H9 (cell line): ENCODE results near the gene SIGLEC10. TPM values are rescaled to one million over a fixed set of nuclear protein-coding genes. Genes with fewer than 3 reads are reported as not detected.
"Not testable (repeated sequence)": the region's sequence is repeated elsewhere in the genome, so short reads cannot be mapped to it uniquely, and the experiment has no call there.

Experiments
- DNase-seq: peaks from one replicate; pipeline ENCODE4 v3.0.0-alpha.2; 2017
- H2AFZ ChIP-seq: one replicate; pipeline ENCODE4 v1.6.1; 2013; ENCODE audit warnings: mild to moderate bottlenecking, low read length, control low read depth, moderate library complexity
- H2AK5ac ChIP-seq: 2 replicates; pipeline ENCODE4 v1.6.1; 2013; ENCODE audit warnings: low read length, control low read depth, mixed read lengths; ENCODE audit not compliant: insufficient read length
- H2BK120ac ChIP-seq: one replicate; pipeline ENCODE4 v1.6.1; 2013; ENCODE audit warnings: low read depth, mild to moderate bottlenecking, low read length, control low read depth, inconsistent platforms; ENCODE audit not compliant: poor library complexity, severe bottlenecking
- H2BK12ac ChIP-seq: 2 replicates; pipeline ENCODE4 v1.6.1; 2013; ENCODE audit warnings: low read length, control low read depth, mixed read lengths, low read depth; ENCODE audit not compliant: insufficient read length
- H2BK15ac ChIP-seq: 2 replicates; pipeline ENCODE4 v1.6.1; 2013; ENCODE audit warnings: low read depth, low read length, control low read depth
- H2BK20ac ChIP-seq: one replicate; pipeline ENCODE4 v1.6.1; 2013; ENCODE audit warnings: low read depth, mild to moderate bottlenecking, low read length, control low read depth, inconsistent platforms; ENCODE audit not compliant: poor library complexity, severe bottlenecking
- H2BK5ac ChIP-seq: 2 replicates; pipeline ENCODE4 v1.6.1; 2013; ENCODE audit warnings: low read length, control low read depth, mixed read lengths; ENCODE audit not compliant: insufficient read length
- H3K14ac ChIP-seq: 2 replicates; pipeline ENCODE4 v1.6.1; 2013; ENCODE audit warnings: low read length, control low read depth; ENCODE audit not compliant: insufficient read depth
- H3K18ac ChIP-seq: 2 replicates; pipeline ENCODE4 v1.6.1; 2013; ENCODE audit warnings: low read depth, mild to moderate bottlenecking, mixed read lengths, low read length, control low read depth; ENCODE audit not compliant: insufficient read length
- H3K23ac ChIP-seq: 2 replicates; pipeline ENCODE4 v1.6.1; 2013; ENCODE audit warnings: low read length, control low read depth, mixed read lengths, low read depth; ENCODE audit not compliant: insufficient read length
- H3K23me2 ChIP-seq: 2 replicates; pipeline ENCODE4 v1.6.1; 2013; ENCODE audit warnings: low read depth, mild to moderate bottlenecking, mixed read lengths, low read length, control low read depth; ENCODE audit not compliant: insufficient read length, poor library complexity, severe bottlenecking
- H3K27ac ChIP-seq: 2 replicates; pipeline ENCODE4 v1.5.1; 2013; ENCODE audit warnings: low read length, control low read depth, mixed read lengths, low read depth; ENCODE audit not compliant: insufficient read length
- H3K27me3 ChIP-seq: 2 replicates; pipeline ENCODE4 v1.6.1; 2013; ENCODE audit warnings: low read length, control low read depth, inconsistent platforms; ENCODE audit not compliant: insufficient read depth
- H3K4ac ChIP-seq: 2 replicates; pipeline ENCODE4 v1.6.1; 2013; ENCODE audit warnings: low read depth, mild to moderate bottlenecking, control low read depth, inconsistent platforms, low read length, moderate library complexity
- H3K4me1 ChIP-seq: 2 replicates; pipeline ENCODE4 v1.6.1; 2013; ENCODE audit warnings: low read length, control low read depth, inconsistent platforms; ENCODE audit not compliant: insufficient read depth
- H3K4me2 ChIP-seq: 2 replicates; pipeline ENCODE4 v1.6.1; 2013; ENCODE audit warnings: low read length, control low read depth, mixed read lengths; ENCODE audit not compliant: insufficient read length, insufficient read depth
- H3K56ac ChIP-seq: 2 replicates; pipeline ENCODE4 v1.6.1; 2013; ENCODE audit warnings: low read depth, mild to moderate bottlenecking, mixed read lengths, low read length, control low read depth; ENCODE audit not compliant: insufficient read length
- H3K79me1 ChIP-seq: 2 replicates; pipeline ENCODE4 v1.6.1; 2013; ENCODE audit warnings: low read depth, mild to moderate bottlenecking, moderate library complexity, low read length, control low read depth, inconsistent platforms; ENCODE audit not compliant: insufficient read depth, poor library complexity, severe bottlenecking
- H3K79me2 ChIP-seq: 2 replicates; pipeline ENCODE4 v1.6.1; 2013; ENCODE audit warnings: low read length, control low read depth, inconsistent platforms; ENCODE audit not compliant: insufficient read depth
- H3K9ac ChIP-seq: 2 replicates; pipeline ENCODE4 v1.6.1; 2013; ENCODE audit warnings: low read length, control low read depth, mixed read lengths; ENCODE audit not compliant: insufficient read length; ENCODE audit errors: extremely low read depth
- H3K9me3 ChIP-seq: one replicate; pipeline ENCODE4 v1.6.1; 2013; ENCODE audit warnings: low read depth, low read length, inconsistent platforms; ENCODE audit not compliant: control insufficient read depth
- H3T11ph ChIP-seq: one replicate; pipeline ENCODE4 v1.6.1; 2013; ENCODE audit warnings: mild to moderate bottlenecking, low read length, control low read depth, inconsistent platforms
- H4K20me1 ChIP-seq: one replicate; pipeline ENCODE4 v1.6.1; 2013; ENCODE audit not compliant: control insufficient read depth, insufficient read length, insufficient read depth
- H4K5ac ChIP-seq: 2 replicates; pipeline ENCODE4 v1.6.1; 2013; ENCODE audit warnings: low read depth, mild to moderate bottlenecking, mixed read lengths, low read length, control low read depth; ENCODE audit not compliant: insufficient read length
- H4K8ac ChIP-seq: replicated peaks from 2 replicates; pipeline ENCODE4 v1.6.1; 2013; ENCODE audit warnings: low read length, control low read depth, mixed read lengths, low read depth; ENCODE audit not compliant: insufficient read length
- H4K91ac ChIP-seq: 2 replicates; pipeline ENCODE4 v1.6.1; 2013; ENCODE audit warnings: low read depth, mild to moderate bottlenecking, moderate library complexity, mixed read lengths, low read length, control low read depth; ENCODE audit not compliant: insufficient read length
- H3K27ac Mint-ChIP-seq, 3 experiments: 2 replicates in 2 of 3; 3 replicates in 1 of 3; pipeline ENCODE4 v1.8.0; 2020 to 2021; ENCODE audit warnings: mixed read lengths in 3 of 3, mild to moderate bottlenecking in 1 of 3, moderate library complexity in 1 of 3
- H3K27me3 Mint-ChIP-seq: 2 replicates; pipeline ENCODE4 v1.8.0; 2021; ENCODE audit warnings: low read depth, mild to moderate bottlenecking, moderate library complexity, mixed read lengths
- H3K36me3 Mint-ChIP-seq, 3 experiments: 2 replicates in 2 of 3; 3 replicates in 1 of 3; pipeline ENCODE4 v1.8.0; 2020 to 2021; ENCODE audit warnings: low read depth in 3 of 3, mixed read lengths in 3 of 3; ENCODE audit not compliant: insufficient read depth in 1 of 3
- H3K4me1 Mint-ChIP-seq, 2 experiments: 2 replicates each; pipeline ENCODE4 v1.8.0; 2020; ENCODE audit warnings: mixed read lengths in 2 of 2
- H3K4me3 Mint-ChIP-seq, 2 experiments: 2 replicates in 1 of 2; 3 replicates in 1 of 2; pipeline ENCODE4 v1.8.0; 2020 to 2021; ENCODE audit warnings: mild to moderate bottlenecking in 2 of 2, mixed read lengths in 2 of 2, moderate library complexity in 1 of 2
- H3K9me3 Mint-ChIP-seq, 2 experiments: 2 replicates in 1 of 2; 3 replicates in 1 of 2; pipeline ENCODE4 v1.8.0; 2020; ENCODE audit warnings: mild to moderate bottlenecking in 2 of 2, mixed read lengths in 2 of 2, moderate library complexity in 1 of 2
- WGBS: extraction: QIAGEN DNeasy Blood & Tissue Kit; methylation state at CpG from one replicate; pipeline ENCODE4 v1.1.7; 2013; ENCODE audit warnings: missing lambda C conversion rate, low lambda C conversion rate, mixed read lengths; ENCODE audit not compliant: insufficient read length; ENCODE audit errors: extremely low coverage; 5-methylcytosine and 5-hydroxymethylcytosine counted together
- total RNA-seq: library from RNA; stranded (reverse); gene quantifications from 2 replicates; pipeline ENCODE4 v1.2.1, GENCODE V29; 2021
- TF ChIP-seq, protein P1 (sequence below): fragments of 200-600 bp; sonication (generic); conservative IDR thresholded peaks from 3 replicates; pipeline ENCODE4 v1.8.0; 2021; ENCODE audit warnings: antibody characterized with exemption, mild to moderate bottlenecking

The SIGLEC10 gene
- total RNA-seq, 1 experiment from 2014 or later, result not detected

DNA sequence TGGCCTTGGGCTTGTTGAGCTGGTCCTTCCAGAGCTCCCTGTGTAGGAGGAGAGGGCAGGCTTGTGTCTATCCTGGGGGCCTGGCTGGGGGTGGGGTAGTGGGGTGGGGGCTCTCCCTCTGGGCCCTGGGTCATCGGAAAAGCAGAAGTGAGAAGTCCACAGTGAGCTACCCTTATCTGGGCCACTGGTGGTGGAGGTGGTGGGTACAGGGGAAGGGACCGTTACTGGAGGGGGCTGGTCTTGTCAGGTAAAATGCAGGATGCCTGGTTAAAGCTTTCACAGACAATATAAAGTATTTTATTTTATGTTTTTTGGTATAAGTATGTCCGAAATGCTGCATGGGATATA, 342 bp upstream of the SIGLEC10 start:
- Mint-ChIP-seq H3K9me3 (peaks cover 2% of the 10 kb centered on the region in 2 experiments; a peak in 2 of 5 replicates), H3K36me3 (peaks cover 0 to 16% (median 0%) of the 10 kb centered on the region in 3 experiments; a peak in 1 of 7 replicates), H3K4me1 (peaks cover 7 to 18% of the 10 kb centered on the region in 2 experiments; a peak in 3 of 4 replicates), H3K4me3 (no peak overlapping the region), H3K27ac (no peak overlapping the region), H3K27me3 (peaks cover 28% of the 10 kb centered on the region)
- Histone ChIP-seq H4K91ac (no peak overlapping the region), H2AFZ (no peak overlapping the region), H3K4me2 (no peak overlapping the region), H3K18ac (no peak overlapping the region), H3K4ac (no peak overlapping the region), H2BK15ac (no peak overlapping the region), H3K27me3 (no peaks in the 10 kb centered on the region; the same call in 1 of the 2 replicates), H2BK12ac (no peak overlapping the region), H3K27ac (no peak overlapping the region), H3K14ac (no peak overlapping the region), H3K79me2 (no peaks in the 10 kb centered on the region), H2BK20ac (no peak overlapping the region), H3K56ac (no peak overlapping the region), H3K79me1 (no peaks in the 10 kb centered on the region), H2BK120ac (no peak overlapping the region), H3K23ac (no peak overlapping the region), H3K4me1 (no peaks in the 10 kb centered on the region), H4K20me1 (no peaks in the 10 kb centered on the region), H3T11ph (no peak overlapping the region), H2BK5ac (no peak overlapping the region), H3K23me2 (peaks cover 6% of the 10 kb centered on the region), H2AK5ac (no peak overlapping the region), H3K9me3 (no peaks in the 10 kb centered on the region), H3K9ac (no peak overlapping the region), H4K8ac (no peak overlapping the region), H4K5ac (no peak overlapping the region)
- DNase-seq, result no peak
- TF ChIP-seq, protein P1, sequence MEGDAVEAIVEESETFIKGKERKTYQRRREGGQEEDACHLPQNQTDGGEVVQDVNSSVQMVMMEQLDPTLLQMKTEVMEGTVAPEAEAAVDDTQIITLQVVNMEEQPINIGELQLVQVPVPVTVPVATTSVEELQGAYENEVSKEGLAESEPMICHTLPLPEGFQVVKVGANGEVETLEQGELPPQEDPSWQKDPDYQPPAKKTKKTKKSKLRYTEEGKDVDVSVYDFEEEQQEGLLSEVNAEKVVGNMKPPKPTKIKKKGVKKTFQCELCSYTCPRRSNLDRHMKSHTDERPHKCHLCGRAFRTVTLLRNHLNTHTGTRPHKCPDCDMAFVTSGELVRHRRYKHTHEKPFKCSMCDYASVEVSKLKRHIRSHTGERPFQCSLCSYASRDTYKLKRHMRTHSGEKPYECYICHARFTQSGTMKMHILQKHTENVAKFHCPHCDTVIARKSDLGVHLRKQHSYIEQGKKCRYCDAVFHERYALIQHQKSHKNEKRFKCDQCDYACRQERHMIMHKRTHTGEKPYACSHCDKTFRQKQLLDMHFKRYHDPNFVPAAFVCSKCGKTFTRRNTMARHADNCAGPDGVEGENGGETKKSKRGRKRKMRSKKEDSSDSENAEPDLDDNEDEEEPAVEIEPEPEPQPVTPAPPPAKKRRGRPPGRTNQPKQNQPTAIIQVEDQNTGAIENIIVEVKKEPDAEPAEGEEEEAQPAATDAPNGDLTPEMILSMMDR, result no peak
- no CpG with 5 or more reads among the region's 3 CpGs for WGBS

GRCh38 chr19:51416422-51416821, 1.0 kb downstream of the SIGLEC10 start:
- not testable (repeated sequence) for H2BK20ac ChIP-seq, H3K18ac ChIP-seq, H2BK120ac ChIP-seq, H3K9me3 ChIP-seq, H3K9ac ChIP-seq, H4K5ac ChIP-seq, H3K79me1 ChIP-seq, H3K79me2 ChIP-seq, H3K4me2 ChIP-seq, H3T11ph ChIP-seq, H3K27ac ChIP-seq, H3K23me2 ChIP-seq, H3K56ac ChIP-seq, H2BK12ac ChIP-seq, H3K23ac ChIP-seq, H2AK5ac ChIP-seq, H4K8ac ChIP-seq, H3K4me3 Mint-ChIP-seq, H3K14ac ChIP-seq, H4K20me1 ChIP-seq, H3K4me1 ChIP-seq, H3K9me3 Mint-ChIP-seq, H2AFZ ChIP-seq, H2BK5ac ChIP-seq, H3K27me3 ChIP-seq, H3K27ac Mint-ChIP-seq, DNase-seq, H3K4ac ChIP-seq, H4K91ac ChIP-seq, H2BK15ac ChIP-seq
- peaks cover 0 to 17% (median 1%) of the 10 kb centered on the region in 3 experiments; a peak in 2 of 7 replicates for H3K36me3 Mint-ChIP-seq
- no CpG with 5 or more reads among the region's 15 CpGs for WGBS
- peaks cover 7 to 16% of the 10 kb centered on the region in 2 experiments; a peak in 3 of 4 replicates for H3K4me1 Mint-ChIP-seq
- H3K27me3 Mint-ChIP-seq, result peaks cover 16% of the 10 kb centered on the region
